Chondrocyte (in vitro differentiated cells): ENCODE data around the gene CEP57. TPM values are rescaled to one million over a fixed set of nuclear protein-coding genes. Genes with fewer than 3 reads are reported as not detected.

Experiments used
- DNase-seq: peaks from one replicate; pipeline ENCODE4 v3.0.0; 2021; ENCODE audit warnings: mixed read lengths, low spot score
- H3K27ac Mint-ChIP-seq: one replicate; pipeline ENCODE4 v1.8.0; 2021; ENCODE audit warnings: mild to moderate bottlenecking, moderate library complexity, mixed read lengths; ENCODE audit not compliant: unreplicated experiment
- H3K27me3 Mint-ChIP-seq: 2 replicates; pipeline ENCODE4 v1.8.0; 2021; ENCODE audit warnings: low read depth, mixed read lengths
- H3K36me3 Mint-ChIP-seq: 2 replicates; pipeline ENCODE4 v1.8.0; 2021; ENCODE audit warnings: low read depth, mixed read lengths
- H3K4me1 Mint-ChIP-seq: 2 replicates; pipeline ENCODE4 v1.8.0; 2021; ENCODE audit warnings: low read depth, mild to moderate bottlenecking, mixed read lengths
- H3K4me3 Mint-ChIP-seq: one replicate; pipeline ENCODE4 v1.8.0; 2021; ENCODE audit warnings: mild to moderate bottlenecking, moderate library complexity, mixed read lengths; ENCODE audit not compliant: unreplicated experiment
- H3K9me3 Mint-ChIP-seq: 2 replicates; pipeline ENCODE4 v1.8.0; 2021; ENCODE audit warnings: low read depth, mixed read lengths
- long read RNA-seq: library from polyadenylated mRNA; stranded (forward); transcript quantifications from one replicate; pipeline ENCODE4 v2.0.0, GENCODE V29; 2021
- total RNA-seq: library from RNA; stranded (reverse); gene quantifications from 3 replicates; pipeline ENCODE4 v1.2.1, GENCODE V29; 2021
- TF ChIP-seq, protein P1 (sequence below): fragments of 200-600 bp; sonication (generic); IDR thresholded peaks from 2 replicates; pipeline ENCODE4 v1.5.0; 2021; ENCODE audit warnings: antibody characterized with exemption, mild to moderate bottlenecking, moderate library complexity

CEP57 gene
- 27.8 to 30.1 TPM (median 28.8 TPM) in 3 replicates for total RNA-seq
- long read RNA-seq, transcript CEP57-210 (7 exons, 2,084 nt): minor isoform, 6 of 76 reads
- long read RNA-seq, transcript CEP57-202 (11 exons, 3,178 nt): major isoform, 44 of 76 reads
- long read RNA-seq, partial matches to known transcripts: 0 of 76 reads
- long read RNA-seq, other reads (novel, unspliced or antisense): 24 of 76 reads

DNA sequence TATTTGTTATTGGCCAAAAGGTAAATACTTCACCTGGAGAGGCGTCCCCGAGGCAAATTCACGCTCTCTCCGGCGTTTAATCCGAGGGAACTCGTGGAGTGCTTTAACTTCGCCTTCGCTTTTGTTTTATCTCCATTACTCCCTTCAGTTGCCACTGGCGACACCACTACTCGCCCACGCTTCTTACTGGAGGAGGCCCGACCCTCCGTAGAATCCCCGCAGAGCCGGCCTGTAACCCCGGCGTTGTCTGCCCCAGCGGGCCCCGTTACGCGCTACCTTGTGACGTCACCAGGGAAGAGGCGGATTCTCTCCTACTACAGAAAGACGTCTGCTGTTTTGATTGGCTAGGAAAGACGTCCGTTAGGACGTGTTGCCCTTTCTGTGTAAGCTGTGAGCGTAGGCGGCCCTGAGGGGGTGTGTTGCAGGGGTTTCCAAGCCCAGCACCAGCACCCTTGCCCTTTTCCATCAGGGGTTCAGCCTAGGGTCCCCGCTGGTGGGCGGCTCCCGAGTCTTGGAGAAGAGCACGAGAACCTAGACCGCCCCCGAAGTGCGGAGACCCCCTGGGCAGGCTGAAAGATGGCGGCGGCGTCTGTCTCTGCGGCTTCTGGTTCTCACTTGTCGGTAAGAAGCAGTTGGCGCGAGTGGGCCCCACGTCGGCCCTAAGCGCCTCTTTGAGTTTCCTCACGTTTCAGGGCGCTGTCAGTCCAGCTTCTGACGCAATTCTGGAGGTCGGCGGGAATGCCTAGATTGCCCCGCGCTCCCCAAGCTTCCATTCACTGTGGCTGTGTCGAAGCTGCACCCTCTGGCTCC, at the start of gene CEP57:
Gene CEP57 (plus strand): TSS at position 376 of the 810 bp plus-strand sequence. CDS start 201 bp downstream, at position 577.
- Mint-ChIP-seq H3K9me3 (no peaks in the 10 kb centered on the region), H3K36me3 (peaks cover 2% of the 10 kb centered on the region), H3K27ac (peak within 1 kb of the TSS; percentile 100), H3K4me1 (peaks cover 23% of the 10 kb centered on the region), H3K4me3 (peak within 1 kb of the TSS; percentile 99), H3K27me3 (no peaks in the 10 kb centered on the region)
- peak; percentile 96 for DNase-seq
- TF ChIP-seq, protein P1, sequence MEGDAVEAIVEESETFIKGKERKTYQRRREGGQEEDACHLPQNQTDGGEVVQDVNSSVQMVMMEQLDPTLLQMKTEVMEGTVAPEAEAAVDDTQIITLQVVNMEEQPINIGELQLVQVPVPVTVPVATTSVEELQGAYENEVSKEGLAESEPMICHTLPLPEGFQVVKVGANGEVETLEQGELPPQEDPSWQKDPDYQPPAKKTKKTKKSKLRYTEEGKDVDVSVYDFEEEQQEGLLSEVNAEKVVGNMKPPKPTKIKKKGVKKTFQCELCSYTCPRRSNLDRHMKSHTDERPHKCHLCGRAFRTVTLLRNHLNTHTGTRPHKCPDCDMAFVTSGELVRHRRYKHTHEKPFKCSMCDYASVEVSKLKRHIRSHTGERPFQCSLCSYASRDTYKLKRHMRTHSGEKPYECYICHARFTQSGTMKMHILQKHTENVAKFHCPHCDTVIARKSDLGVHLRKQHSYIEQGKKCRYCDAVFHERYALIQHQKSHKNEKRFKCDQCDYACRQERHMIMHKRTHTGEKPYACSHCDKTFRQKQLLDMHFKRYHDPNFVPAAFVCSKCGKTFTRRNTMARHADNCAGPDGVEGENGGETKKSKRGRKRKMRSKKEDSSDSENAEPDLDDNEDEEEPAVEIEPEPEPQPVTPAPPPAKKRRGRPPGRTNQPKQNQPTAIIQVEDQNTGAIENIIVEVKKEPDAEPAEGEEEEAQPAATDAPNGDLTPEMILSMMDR: no peak

DNA sequence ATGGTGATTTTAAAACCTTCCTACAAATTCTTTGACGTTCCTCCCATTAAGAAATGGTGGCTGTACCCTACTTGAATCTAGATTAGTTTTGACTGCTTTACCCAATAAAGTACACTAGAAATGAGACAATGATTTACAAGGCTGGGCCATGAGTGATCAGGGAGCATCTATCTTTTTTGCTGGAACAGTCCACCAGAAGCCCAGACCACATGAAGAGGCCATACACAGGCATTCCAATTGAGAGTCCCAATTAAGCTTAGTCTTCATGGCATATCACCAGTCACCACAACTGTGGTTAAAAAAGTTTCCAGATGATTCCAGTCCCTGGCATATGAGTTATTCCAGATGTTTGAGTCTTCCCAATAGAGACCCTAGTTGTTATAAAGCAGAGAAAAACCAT, 40.2 kb upstream of the CEP57 start:
- Mint-ChIP-seq H3K36me3 (no peaks in the 10 kb centered on the region), H3K4me1 (peaks cover 2% of the 10 kb centered on the region), H3K4me3 (no peak overlapping the region), H3K9me3 (no peaks in the 10 kb centered on the region), H3K27me3 (peaks cover 4% of the 10 kb centered on the region), H3K27ac (no peak overlapping the region)
- no peak for DNase-seq
- TF ChIP-seq, protein P1: no peak

DNA sequence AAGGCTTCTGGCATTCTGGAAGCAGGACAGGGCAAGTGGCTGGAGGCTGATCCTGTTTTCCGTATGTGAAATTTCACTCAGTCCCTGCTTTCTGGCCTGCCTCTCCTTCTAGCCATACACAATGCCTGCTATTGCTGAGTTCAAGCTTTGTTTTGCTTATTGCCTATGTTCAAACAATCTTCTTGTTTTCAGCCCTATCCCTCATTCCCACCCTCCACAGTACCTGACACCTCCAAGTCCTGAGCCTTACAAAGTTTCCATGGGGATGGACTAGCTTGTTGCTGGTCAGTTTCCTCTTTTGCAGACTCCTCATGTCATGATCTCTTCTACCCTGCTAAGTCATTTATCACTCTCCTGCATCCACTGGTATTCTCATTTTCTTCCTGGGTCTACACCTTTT, 38.8 kb upstream of the CEP57 start:
- H3K9me3 Mint-ChIP-seq: no peaks in the 10 kb centered on the region
- no peak overlapping the region for H3K4me3 Mint-ChIP-seq
- H3K36me3 Mint-ChIP-seq: no peaks in the 10 kb centered on the region
- no peak overlapping the region for H3K27ac Mint-ChIP-seq
- no peak for DNase-seq
- TF ChIP-seq, protein P1: no peak
- peaks cover 4% of the 10 kb centered on the region for H3K4me1 Mint-ChIP-seq
- peaks cover 4% of the 10 kb centered on the region for H3K27me3 Mint-ChIP-seq

DNA sequence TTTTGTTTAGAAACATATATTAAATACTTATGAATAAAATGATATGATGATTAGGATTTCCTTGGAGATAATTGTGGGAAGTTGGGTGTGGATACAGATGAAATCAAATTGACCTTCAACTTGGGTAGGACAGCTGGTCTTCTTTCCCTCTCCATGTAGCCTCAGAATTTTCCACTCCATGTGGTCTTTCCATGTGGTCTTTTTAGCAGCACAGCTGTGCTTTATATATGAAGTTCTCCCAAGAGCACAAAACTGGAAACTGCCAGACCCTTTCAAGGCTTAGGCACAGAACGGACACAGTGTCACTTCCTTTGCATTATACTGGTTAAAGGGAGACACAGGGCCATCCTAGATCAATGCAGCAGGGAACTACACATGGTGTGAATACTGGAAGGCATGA, 29.4 kb upstream of the CEP57 start:
- H3K9me3 Mint-ChIP-seq: no peaks in the 10 kb centered on the region
- H3K36me3 Mint-ChIP-seq: no peaks in the 10 kb centered on the region
- H3K27ac Mint-ChIP-seq: no peak overlapping the region
- H3K4me1 Mint-ChIP-seq: peaks cover 12% of the 10 kb centered on the region
- no peaks in the 10 kb centered on the region for H3K27me3 Mint-ChIP-seq
- H3K4me3 Mint-ChIP-seq: no peak overlapping the region
- no peak for DNase-seq
- TF ChIP-seq, protein P1: no peak

DNA sequence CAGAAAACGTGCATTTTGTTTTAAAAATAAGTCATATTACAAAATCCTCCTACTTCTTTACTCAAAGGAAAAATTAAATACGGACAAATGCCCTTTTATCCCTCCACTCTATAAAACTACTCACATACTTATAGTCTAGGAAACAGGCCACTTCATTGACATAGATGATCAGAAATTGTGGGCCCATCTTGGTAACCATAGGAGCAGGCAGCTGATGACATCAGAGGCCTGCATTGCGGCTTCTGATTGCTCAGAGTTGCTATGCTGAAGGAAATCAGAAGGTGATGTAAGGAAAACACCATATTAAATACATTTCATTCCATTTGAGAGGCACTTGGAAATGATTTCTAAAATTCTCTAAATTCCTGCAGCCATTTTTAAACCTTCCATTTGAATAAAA, 27.8 kb upstream of the CEP57 start:
- H3K36me3 Mint-ChIP-seq: no peaks in the 10 kb centered on the region
- TF ChIP-seq, protein P1: no peak
- H3K4me1 Mint-ChIP-seq: peaks cover 12% of the 10 kb centered on the region
- H3K9me3 Mint-ChIP-seq: no peaks in the 10 kb centered on the region
- peak overlapping the region; percentile 43 for H3K27ac Mint-ChIP-seq
- no peaks in the 10 kb centered on the region for H3K27me3 Mint-ChIP-seq
- no peak overlapping the region for H3K4me3 Mint-ChIP-seq
- no peak for DNase-seq
